WERI-Rb-1 (cell line): ENCODE measurements around the gene BPIFB4.

Experiments used
- DNase-seq: peaks from one replicate; pipeline ENCODE4 v3.0.0-alpha.2; 2020
- H3K27ac ChIP-seq: fragments of 250-450 bp; sonication (Bioruptor Pico); 2 replicates; pipeline ENCODE4 v1.5.1; 2020; ENCODE audit warnings: mild to moderate bottlenecking, moderate library complexity
- H3K27me3 ChIP-seq: fragments of 250-450 bp; sonication (Bioruptor Pico); 2 replicates; pipeline ENCODE4 v1.5.1; 2021; ENCODE audit warnings: mild to moderate bottlenecking, low read depth, moderate library complexity; ENCODE audit not compliant: insufficient read depth, severe bottlenecking
- H3K36me3 ChIP-seq: fragments of 250-450 bp; sonication (Bioruptor Pico); 2 replicates; pipeline ENCODE4 v1.5.1; 2020; ENCODE audit warnings: mild to moderate bottlenecking, moderate library complexity
- H3K4me3 ChIP-seq: 2 replicates; pipeline ENCODE4 v1.5.1; 2011; ENCODE audit warnings: low read depth, mild to moderate bottlenecking, control low read depth, low read length
- H3K9me3 ChIP-seq: fragments of 250-450 bp; sonication (Bioruptor Pico); 2 replicates; pipeline ENCODE4 v1.5.1; 2021; ENCODE audit warnings: mild to moderate bottlenecking, moderate library complexity; ENCODE audit not compliant: severe bottlenecking
- CTCF ChIP-seq: IDR thresholded peaks from 2 replicates; pipeline ENCODE4 v1.5.1; 2011; ENCODE audit warnings: low read depth, mild to moderate bottlenecking, control low read depth, inconsistent platforms, low read length

Gene BPIFB4

DNA sequence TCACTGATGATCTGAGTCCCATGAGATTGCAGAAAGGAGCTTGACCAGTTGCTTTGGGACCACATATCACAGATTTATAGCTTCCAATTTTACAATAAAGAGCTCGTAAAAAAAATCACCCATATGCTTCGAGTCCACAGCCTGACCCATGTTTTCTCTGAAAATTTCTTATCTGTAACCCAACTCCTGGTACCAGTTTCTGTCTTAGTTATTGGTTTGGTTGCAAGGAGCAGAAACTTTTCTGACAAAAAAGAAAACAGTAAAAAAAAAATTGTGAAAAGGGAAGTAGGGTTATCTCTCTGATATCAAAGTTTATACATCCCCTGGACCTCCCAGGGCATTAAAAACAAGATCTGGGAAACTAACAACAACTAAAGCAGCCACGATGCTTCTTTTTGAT, 57.8 kb downstream of the BPIFB4 start:
- Histone ChIP-seq H3K27ac (no peak overlapping the region), H3K36me3 (no peaks in the 10 kb centered on the region), H3K4me3 (no peak overlapping the region), H3K9me3 (no peaks in the 10 kb centered on the region), H3K27me3 (no peaks in the 10 kb centered on the region)
- TF ChIP-seq CTCF = no peak
- no peak for DNase-seq

- H3K36me3 ChIP-seq = no peaks in the 10 kb centered on the region
- TF ChIP-seq CTCF = no peak
- no peak overlapping the region for H3K4me3 ChIP-seq
- DNase-seq = no peak
- H3K27ac ChIP-seq = no peak overlapping the region
- H3K27me3 ChIP-seq = no peaks in the 10 kb centered on the region
- no peaks in the 10 kb centered on the region for H3K9me3 ChIP-seq
Measured at GRCh38 chr20:33139467-33139866, 60.0 kb downstream of the BPIFB4 start.

- Histone ChIP-seq H3K4me3 (no peak overlapping the region), H3K9me3 (no peaks in the 10 kb centered on the region), H3K27me3 (no peaks in the 10 kb centered on the region), H3K36me3 (no peaks in the 10 kb centered on the region), H3K27ac (no peak overlapping the region)
- no peak for DNase-seq
- no peak for TF ChIP-seq CTCF
Measured at GRCh38 chr20:33145521-33145920, 66.1 kb downstream of the BPIFB4 start.

DNA sequence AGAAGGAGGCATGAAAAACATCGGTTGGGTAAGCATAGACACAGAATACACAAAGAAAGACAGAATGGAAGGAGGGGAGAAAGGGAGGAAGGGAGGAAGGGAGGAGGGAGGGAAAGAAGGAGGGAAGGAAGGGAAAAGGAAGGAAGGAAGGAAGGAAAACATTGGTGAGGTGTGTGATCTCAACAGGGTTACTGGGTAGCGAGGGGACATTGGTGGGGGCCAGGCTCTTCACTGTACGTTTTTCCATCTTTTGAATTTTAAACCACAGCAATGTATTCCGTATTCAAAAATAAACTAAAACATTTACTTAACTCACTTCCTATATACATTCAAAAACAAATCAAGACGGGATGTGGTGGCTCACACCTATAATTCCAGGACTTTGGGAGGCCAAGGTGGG, 67.9 kb downstream of the BPIFB4 start:
- no peaks in the 10 kb centered on the region for H3K27me3 ChIP-seq
- DNase-seq = no peak
- H3K36me3 ChIP-seq = no peaks in the 10 kb centered on the region
- no peaks in the 10 kb centered on the region for H3K9me3 ChIP-seq
- H3K4me3 ChIP-seq = no peak overlapping the region
- TF ChIP-seq CTCF = no peak
- no peak overlapping the region for H3K27ac ChIP-seq

- TF ChIP-seq CTCF = no peak
- Histone ChIP-seq H3K27ac (no peak overlapping the region), H3K36me3 (no peaks in the 10 kb centered on the region), H3K9me3 (no peaks in the 10 kb centered on the region), H3K27me3 (no peaks in the 10 kb centered on the region), H3K4me3 (no peak overlapping the region)
- no peak for DNase-seq
Measured at GRCh38 chr20:33148040-33148439, 68.6 kb downstream of the BPIFB4 start.

DNA sequence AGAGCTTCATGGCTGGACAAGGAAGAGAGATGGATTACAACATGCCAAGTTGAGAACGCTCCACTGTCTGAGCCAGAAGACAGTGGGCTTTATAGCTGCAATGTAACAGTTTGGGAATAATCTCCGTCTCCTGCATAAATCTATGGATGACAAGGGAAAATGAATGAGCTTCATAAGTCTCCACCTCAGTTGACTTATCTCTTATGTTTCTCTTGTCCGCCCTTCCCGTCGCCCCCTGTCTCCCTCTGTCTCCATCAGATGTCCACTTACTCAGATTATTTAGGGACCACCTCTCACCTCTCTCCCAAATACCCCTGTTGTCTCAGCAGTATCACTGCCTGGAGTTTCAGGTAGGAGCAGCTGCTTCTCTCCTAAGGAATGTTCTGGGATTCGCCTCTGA, 74.8 kb downstream of the BPIFB4 start:
- no peak for DNase-seq
- Histone ChIP-seq H3K36me3 (no peaks in the 10 kb centered on the region), H3K27ac (no peak overlapping the region), H3K9me3 (no peaks in the 10 kb centered on the region), H3K27me3 (no peaks in the 10 kb centered on the region), H3K4me3 (no peak overlapping the region)
- TF ChIP-seq CTCF = no peak
